ENCODE results near the gene FLNC. TPM values are rescaled to one million over a fixed set of nuclear protein-coding genes. Genes with fewer than 3 reads are reported as not detected.

The FLNC gene
- total RNA-seq, 2 experiments from 2014 or later = 0.14 to 0.16 TPM

DNA sequence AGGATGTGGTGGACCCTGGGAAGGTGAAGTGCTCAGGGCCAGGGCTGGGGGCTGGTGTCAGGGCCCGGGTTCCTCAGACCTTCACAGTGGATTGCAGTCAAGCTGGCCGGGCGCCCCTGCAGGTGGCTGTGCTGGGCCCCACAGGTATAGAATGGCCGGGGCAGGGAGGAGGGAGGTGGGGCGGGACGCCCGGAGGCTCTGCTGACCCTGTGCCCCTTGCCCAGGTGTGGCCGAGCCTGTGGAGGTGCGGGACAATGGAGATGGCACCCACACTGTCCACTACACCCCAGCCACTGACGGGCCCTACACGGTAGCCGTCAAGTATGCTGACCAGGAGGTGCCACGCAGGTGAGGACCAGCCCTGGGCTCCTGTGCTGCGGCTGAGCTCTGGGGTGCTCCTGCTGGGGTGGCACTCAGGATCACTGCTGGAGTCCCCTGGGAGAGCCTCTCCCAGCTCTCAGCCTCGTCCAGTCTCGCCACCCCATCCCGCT is 17.6 kb downstream of the FLNC start:
- Mint-ChIP-seq H3K27ac (no peak overlapping the region), H3K9me3 (no peaks in the 10 kb centered on the region), H3K36me3 (ENCODE audit: low read depth) (no peaks in the 10 kb centered on the region), H3K4me1 (ENCODE audit: low read depth) (no peaks in the 10 kb centered on the region), H3K4me3 (no peak overlapping the region), H3K27me3 (no peaks in the 10 kb centered on the region)
- ATAC-seq = no peak
- TF ChIP-seq, protein P1, sequence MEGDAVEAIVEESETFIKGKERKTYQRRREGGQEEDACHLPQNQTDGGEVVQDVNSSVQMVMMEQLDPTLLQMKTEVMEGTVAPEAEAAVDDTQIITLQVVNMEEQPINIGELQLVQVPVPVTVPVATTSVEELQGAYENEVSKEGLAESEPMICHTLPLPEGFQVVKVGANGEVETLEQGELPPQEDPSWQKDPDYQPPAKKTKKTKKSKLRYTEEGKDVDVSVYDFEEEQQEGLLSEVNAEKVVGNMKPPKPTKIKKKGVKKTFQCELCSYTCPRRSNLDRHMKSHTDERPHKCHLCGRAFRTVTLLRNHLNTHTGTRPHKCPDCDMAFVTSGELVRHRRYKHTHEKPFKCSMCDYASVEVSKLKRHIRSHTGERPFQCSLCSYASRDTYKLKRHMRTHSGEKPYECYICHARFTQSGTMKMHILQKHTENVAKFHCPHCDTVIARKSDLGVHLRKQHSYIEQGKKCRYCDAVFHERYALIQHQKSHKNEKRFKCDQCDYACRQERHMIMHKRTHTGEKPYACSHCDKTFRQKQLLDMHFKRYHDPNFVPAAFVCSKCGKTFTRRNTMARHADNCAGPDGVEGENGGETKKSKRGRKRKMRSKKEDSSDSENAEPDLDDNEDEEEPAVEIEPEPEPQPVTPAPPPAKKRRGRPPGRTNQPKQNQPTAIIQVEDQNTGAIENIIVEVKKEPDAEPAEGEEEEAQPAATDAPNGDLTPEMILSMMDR (IDR thresholded peaks at IDR 0.05) = no peak
- POLR2A ChIA-PET = no interaction called here
- no peak for DNase-seq
- CTCF ChIA-PET = no interaction called here
- intact Hi-C loops (cut with micrococcal nuclease) = no loop called here

DNA sequence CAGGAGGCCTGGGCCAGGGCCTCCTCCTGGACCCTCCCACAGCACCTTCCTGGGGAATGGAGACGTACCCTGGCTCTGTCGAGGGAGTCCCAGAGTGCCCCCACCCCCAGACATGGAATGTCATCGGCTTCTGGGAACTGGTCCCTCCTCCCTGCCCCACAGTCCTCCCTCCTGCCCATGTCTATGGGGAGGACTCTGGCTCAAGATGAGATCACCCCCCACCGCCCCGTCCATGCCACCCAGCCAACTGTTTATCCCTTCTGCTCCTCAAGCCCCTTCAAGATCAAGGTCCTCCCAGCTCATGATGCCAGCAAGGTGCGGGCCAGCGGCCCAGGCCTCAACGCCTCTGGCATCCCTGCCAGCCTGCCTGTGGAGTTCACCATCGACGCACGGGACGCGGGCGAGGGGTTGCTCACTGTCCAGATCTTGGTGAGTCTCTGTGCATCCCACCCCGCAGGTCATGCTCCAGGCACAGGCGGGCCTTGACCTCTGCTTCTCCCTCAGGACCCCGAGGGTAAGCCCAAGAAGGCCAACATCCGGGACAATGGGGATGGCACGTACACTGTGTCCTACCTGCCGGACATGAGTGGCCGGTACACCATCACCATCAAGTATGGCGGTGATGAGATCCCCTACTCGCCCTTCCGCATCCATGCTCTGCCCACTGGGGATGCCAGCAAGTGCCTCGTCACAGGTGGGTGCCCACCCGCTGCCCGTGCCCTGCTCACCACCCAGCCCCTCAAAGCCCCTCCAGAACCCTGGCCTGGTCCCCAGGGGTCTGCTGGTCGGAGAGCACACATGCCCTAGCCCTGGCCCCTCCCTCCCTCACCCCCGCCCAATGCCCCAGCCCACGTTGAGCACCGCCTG is 18.3 kb downstream of the FLNC start:
- no peaks in the 10 kb centered on the region for H3K9me3 Mint-ChIP-seq
- CTCF ChIA-PET = no interaction called here
- no peaks in the 10 kb centered on the region for H3K36me3 Mint-ChIP-seq (ENCODE audit: low read depth)

DNA sequence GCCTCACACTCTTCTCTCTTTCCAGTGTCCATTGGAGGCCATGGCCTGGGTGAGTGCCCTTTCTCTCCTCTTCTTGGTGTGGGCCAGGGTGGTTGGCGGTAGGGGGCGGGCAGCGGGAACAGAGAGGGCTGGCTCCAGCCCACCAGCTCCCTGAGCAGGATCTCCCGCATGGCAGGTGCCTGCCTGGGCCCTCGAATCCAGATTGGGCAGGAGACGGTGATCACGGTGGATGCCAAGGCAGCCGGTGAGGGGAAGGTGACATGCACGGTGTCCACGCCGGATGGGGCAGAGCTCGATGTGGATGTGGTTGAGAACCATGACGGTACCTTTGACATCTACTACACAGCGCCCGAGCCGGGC is 18.9 kb downstream of the FLNC start:
- ATAC-seq (no peak), DNase-seq (no peak)
- no peaks in the 10 kb centered on the region for H3K27me3 Mint-ChIP-seq

More for the DNA sequence above, 18.3 kb downstream of the FLNC start:
- DNase-seq (no peak), ATAC-seq (no peak)
- TF ChIP-seq, protein P1 (IDR thresholded peaks at IDR 0.05) = no peak
- Mint-ChIP-seq H3K27me3 (no peaks in the 10 kb centered on the region), H3K4me3 (no peak overlapping the region), H3K4me1 (ENCODE audit: low read depth) (no peaks in the 10 kb centered on the region), H3K27ac (no peak overlapping the region)
- intact Hi-C loops (cut with micrococcal nuclease) = no loop called here
- POLR2A ChIA-PET = no interaction called here

DNA sequence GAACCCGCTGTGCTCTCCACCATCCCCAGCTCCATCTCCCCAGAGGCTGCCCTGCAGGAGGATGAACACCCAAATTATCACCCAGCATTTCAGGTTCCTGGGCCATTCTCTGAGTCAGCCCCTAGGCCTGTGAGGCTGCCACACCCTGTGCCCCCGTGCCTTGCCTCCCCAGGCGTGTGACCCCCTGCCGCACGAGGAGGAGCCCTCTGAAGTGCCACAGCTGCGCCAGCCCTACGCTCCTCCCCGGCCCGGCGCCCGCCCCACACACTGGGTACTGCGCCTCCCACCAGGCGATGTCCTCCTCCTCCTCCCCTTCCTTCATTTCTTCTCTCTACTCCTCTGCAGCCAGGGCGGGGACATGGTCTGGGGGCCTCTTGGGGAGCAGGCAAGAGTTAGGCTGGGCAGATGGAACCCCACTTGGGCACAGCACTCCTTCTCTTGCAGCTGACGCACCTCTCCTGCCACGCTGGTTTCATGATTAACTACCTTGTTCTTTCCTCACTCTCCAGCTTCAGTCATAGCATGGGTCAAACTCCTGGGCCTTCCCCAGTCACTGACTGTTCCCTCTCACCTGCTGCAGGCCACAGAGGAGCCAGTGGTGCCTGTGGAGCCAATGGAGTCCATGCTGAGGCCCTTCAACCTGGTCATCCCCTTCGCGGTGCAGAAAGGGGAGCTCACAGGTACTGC is 19.7 kb downstream of the FLNC start:
- ChIA-PET POLR2A (no interaction called here), CTCF (interaction anchor here (1.1 kb wide), 1 partner anchor 55 kb away, joined by 3 read pairs; no protein-coding TSS in a partner anchor)
- intact Hi-C loops (cut with micrococcal nuclease) = no loop called here
- no peaks in the 10 kb centered on the region for H3K9me3 Mint-ChIP-seq
- no peaks in the 10 kb centered on the region for H3K27me3 Mint-ChIP-seq
- no peak for DNase-seq
- H3K27ac Mint-ChIP-seq = no peak overlapping the region
- no peak for ATAC-seq
- TF ChIP-seq, protein P1 (IDR thresholded peaks at IDR 0.05) = no peak
- H3K4me3 Mint-ChIP-seq = no peak overlapping the region
- H3K4me1 Mint-ChIP-seq (ENCODE audit: low read depth) = no peaks in the 10 kb centered on the region
- no peaks in the 10 kb centered on the region for H3K36me3 Mint-ChIP-seq (ENCODE audit: low read depth)

More for the DNA sequence above, 18.9 kb downstream of the FLNC start:
- POLR2A ChIA-PET = no interaction called here
- H3K9me3 Mint-ChIP-seq = no peaks in the 10 kb centered on the region
- H3K4me1 Mint-ChIP-seq (ENCODE audit: low read depth) = no peaks in the 10 kb centered on the region
- no peak overlapping the region for H3K4me3 Mint-ChIP-seq
- CTCF ChIA-PET = no interaction called here
- TF ChIP-seq, protein P1 (IDR thresholded peaks at IDR 0.05) = no peak
- H3K27ac Mint-ChIP-seq = no peak overlapping the region
- intact Hi-C loops (cut with micrococcal nuclease) = no loop called here
- H3K36me3 Mint-ChIP-seq (ENCODE audit: low read depth) = no peaks in the 10 kb centered on the region
